Amniotic stem cell (primary cell): Measurements from ENCODE around the gene UBA7.

Experiments used
- DNase-seq: peaks from one replicate; lab custom pipeline; 2025; lab: John Stamatoyannopoulos, UW

The UBA7 gene

GRCh38 chr3:49805897-49806701 lies 7.7 kb downstream of the UBA7 start:
- no peak for DNase-seq

GRCh38 chr3:49805367-49805782 lies 8.4 kb downstream of the UBA7 start:
- no peak for DNase-seq

- DNase-seq = no peak
Observed at GRCh38 chr3:49804141-49805041, 9.4 kb downstream of the UBA7 start.

- peak; percentile 43 for DNase-seq
Observed at GRCh38 chr3:49803465-49804140, 10.2 kb downstream of the UBA7 start.

GRCh38 chr3:49802719-49803464 lies 10.9 kb downstream of the UBA7 start, which contains the start of gene INKA1:
TSS of gene INKA1 (plus strand) at chr3:49803261. CDS start at chr3:49803393, 132 bp downstream.
- peak; percentile 82 for DNase-seq

GRCh38 chr3:49801160-49801559 lies 12.6 kb downstream of the UBA7 start:
- no peak for DNase-seq

- peak; percentile 41 for DNase-seq
Observed at GRCh38 chr3:49799761-49800160, 14.0 kb downstream of the UBA7 start, which contains the start of gene CDHR4. TSS of gene CDHR4 (minus strand) at chr3:49799873. CDS start at chr3:49799812, 61 bp downstream.

- no peak for DNase-seq
Observed at GRCh38 chr3:49799105-49799504, 14.6 kb downstream of the UBA7 start.

GRCh38 chr3:49794926-49795905 lies 18.5 kb downstream of the UBA7 start:
- no peak for DNase-seq

- no peak for DNase-seq
Observed at GRCh38 chr3:49794431-49794830, 19.3 kb downstream of the UBA7 start.

GRCh38 chr3:49793486-49794085 lies 20.2 kb downstream of the UBA7 start:
- no peak for DNase-seq

GRCh38 chr3:49792371-49793150 lies 21.2 kb downstream of the UBA7 start:
- DNase-seq = no peak

- DNase-seq = no peak
Observed at GRCh38 chr3:49791571-49791970, 22.2 kb downstream of the UBA7 start.

GRCh38 chr3:49790626-49791411 lies 22.9 kb downstream of the UBA7 start:
- no peak for DNase-seq

GRCh38 chr3:49788056-49788455 lies 25.7 kb downstream of the UBA7 start:
- no peak for DNase-seq

- no peak for DNase-seq
Observed at GRCh38 chr3:49787536-49787935, 26.2 kb downstream of the UBA7 start.

- no peak for DNase-seq
Observed at GRCh38 chr3:49787182-49787464, 26.6 kb downstream of the UBA7 start.
